IPS DF 4.7 (cell line): ENCODE results near the gene RYR2.

Experiments used
- DNase-seq: peaks from one replicate; pipeline ENCODE4 v3.0.0-alpha.2; 2013; ENCODE audit warnings: low spot score; ENCODE audit errors: extremely low read depth

The RYR2 gene

GRCh38 chr1:237041795-237042525 is at the start of gene RYR2:
TSS of gene RYR2 (plus strand) at chr1:237042184. CDS start at chr1:237042522, 338 bp downstream.
- no peak for DNase-seq

GRCh38 chr1:236992449-236992848 is 49.5 kb upstream of the RYR2 start:
- no peak for DNase-seq

GRCh38 chr1:236994450-236994849 is 47.5 kb upstream of the RYR2 start:
- no peak for DNase-seq

GRCh38 chr1:236997361-236997760 is 44.6 kb upstream of the RYR2 start:
- no peak for DNase-seq

GRCh38 chr1:236997882-236998281 is 44.1 kb upstream of the RYR2 start:
- DNase-seq = no peak

- no peak for DNase-seq
Observed at GRCh38 chr1:236998546-236998945, 43.4 kb upstream of the RYR2 start.

- DNase-seq = no peak
Observed at GRCh38 chr1:237000191-237000590, 41.8 kb upstream of the RYR2 start.

- no peak for DNase-seq
Observed at GRCh38 chr1:237003516-237003915, 38.5 kb upstream of the RYR2 start.

GRCh38 chr1:237004116-237004515 is 37.9 kb upstream of the RYR2 start, which contains the start of gene MT1HL1:
TSS of gene MT1HL1 (minus strand) at chr1:237004441. CDS start at chr1:237004372, 69 bp downstream.
- no peak for DNase-seq

GRCh38 chr1:237005674-237006073 is 36.3 kb upstream of the RYR2 start:
- DNase-seq = no peak

GRCh38 chr1:237007147-237007881 is 34.7 kb upstream of the RYR2 start:
- no peak for DNase-seq

GRCh38 chr1:237009611-237010010 is 32.4 kb upstream of the RYR2 start:
- DNase-seq = no peak

- DNase-seq = no peak
Observed at GRCh38 chr1:237011432-237011831, 30.6 kb upstream of the RYR2 start.

- no peak for DNase-seq
Observed at GRCh38 chr1:237012361-237012760, 29.6 kb upstream of the RYR2 start.

GRCh38 chr1:237012788-237013383 is 29.1 kb upstream of the RYR2 start:
- no peak for DNase-seq

GRCh38 chr1:237013608-237014007 is 28.4 kb upstream of the RYR2 start:
- no peak for DNase-seq

GRCh38 chr1:237016626-237017025 is 25.4 kb upstream of the RYR2 start:
- peak; percentile 44 for DNase-seq

- no peak for DNase-seq
Observed at GRCh38 chr1:237018896-237019295, 23.1 kb upstream of the RYR2 start.

- DNase-seq = no peak
Observed at GRCh38 chr1:237025358-237026074, 16.5 kb upstream of the RYR2 start.

- DNase-seq = no peak
Observed at GRCh38 chr1:237029240-237029639, 12.7 kb upstream of the RYR2 start.

- DNase-seq = no peak
Observed at GRCh38 chr1:237029850-237030535, 12.0 kb upstream of the RYR2 start.
